Small intestine (tissue), 7 donors: Measurements from ENCODE around the gene DSE. TPM values are rescaled to one million over a fixed set of nuclear protein-coding genes. Genes with fewer than 3 reads are reported as not detected.

ENCODE experiments used
- DNase-seq, 2 donors: peaks; one replicate each; pipeline versions ENCODE4 v3.0.0 to v3.0.0-alpha.2; 2013
- FAIRE-seq: peaks from 2 replicates; lab custom pipeline; 2012; peaks lifted over from hg19 to GRCh38; lab: Jason Lieb, UNC
- H3K27ac ChIP-seq, 3 donors: one replicate each; pipeline ENCODE4 v1.5.1; 2013; ENCODE audit warnings: low read length in 2 of 3, mild to moderate bottlenecking in 2 of 3, control low read depth in 1 of 3, inconsistent platforms in 1 of 3, low read depth in 1 of 3, moderate library complexity in 1 of 3
- H3K27me3 ChIP-seq, 3 donors: one replicate each; pipeline ENCODE4 v1.6.1; 2013; ENCODE audit warnings: low read length in 3 of 3, inconsistent platforms in 1 of 3; ENCODE audit not compliant: control insufficient read depth in 3 of 3, insufficient read depth in 3 of 3
- H3K36me3 ChIP-seq, 3 donors: one replicate each; pipeline ENCODE4 v1.6.1; 2013; ENCODE audit warnings: low read length in 3 of 3, inconsistent platforms in 1 of 3, low read depth in 1 of 3, mild to moderate bottlenecking in 1 of 3, moderate library complexity in 1 of 3; ENCODE audit not compliant: control insufficient read depth in 3 of 3, insufficient read depth in 2 of 3
- H3K4me1 ChIP-seq, 3 donors: one replicate each; pipeline ENCODE4 v1.6.1; 2013; ENCODE audit warnings: low read length in 2 of 3, inconsistent platforms in 1 of 3, low read depth in 1 of 3, mild to moderate bottlenecking in 1 of 3, moderate library complexity in 1 of 3; ENCODE audit not compliant: control insufficient read depth in 3 of 3, insufficient read depth in 2 of 3
- H3K4me3 ChIP-seq, 3 donors: one replicate each; pipeline ENCODE4 v1.5.1; 2013; ENCODE audit warnings: low read length in 3 of 3, control low read depth in 1 of 3, inconsistent platforms in 1 of 3, low read depth in 1 of 3, mild to moderate bottlenecking in 1 of 3, moderate library complexity in 1 of 3
- H3K9me3 ChIP-seq, 2 donors: one replicate each; pipeline ENCODE4 v1.6.1; 2013; ENCODE audit warnings: low read depth in 1 of 2, low read length in 1 of 2; ENCODE audit not compliant: control insufficient read depth in 2 of 2, insufficient read depth in 1 of 2
- WGBS, 3 donors: extraction: QIAGEN DNeasy Blood & Tissue Kit; methylation state at CpG; one replicate each; pipeline ENCODE4 v1.1.7; 2013; 5-methylcytosine and 5-hydroxymethylcytosine counted together
- polyA plus RNA-seq, 4 donors: library from polyadenylated mRNA; stranded (reverse) in 3 of 4; unstranded in 1 of 4; fragments of 200-250 nt in 3 of 4; fragments of 120-200 nt in 1 of 4; gene quantifications; one replicate each; pipeline versions ENCODE4 v1.2.1 to v1.2.3, GENCODE V29; 2013
- donor health status: healthy with polysubstance abuse.
- donor health status: control.
- donor health status: control.
- donor health status: Bipolar disorder and iron deficiency.
- donor health status: healthy.

The DSE gene
- polyA plus RNA-seq, 4 donors = 0.45 to 10.4 (median 4.8) TPM

- no peak for FAIRE-seq
- H3K9me3 ChIP-seq = no peaks in the 10 kb centered on the region
Measured at GRCh38 chr6:116363759-116364158, 7.0 kb upstream of the DSE start.

GRCh38 chr6:116364321-116364720 lies 6.4 kb upstream of the DSE start:
- Histone ChIP-seq H3K4me3 (no peak overlapping the region), H3K36me3 (no peaks in the 10 kb centered on the region), H3K27ac (no peak overlapping the region), H3K9me3 (no peaks in the 10 kb centered on the region), H3K4me1 (no peaks in the 10 kb centered on the region), H3K27me3 (no peaks in the 10 kb centered on the region)
- no peak for FAIRE-seq
- 76 to 88% (median 76%) methylated on average over 2 of the region's 2 CpGs for WGBS, 3 donors
- no peak for DNase-seq

More at GRCh38 chr6:116363759-116364158, 7.0 kb upstream of the DSE start:
- no peak overlapping the region for H3K4me3 ChIP-seq
- no peaks in the 10 kb centered on the region for H3K36me3 ChIP-seq
- H3K27ac ChIP-seq = no peak overlapping the region
- H3K27me3 ChIP-seq = no peaks in the 10 kb centered on the region
- no peaks in the 10 kb centered on the region for H3K4me1 ChIP-seq
- DNase-seq = no peak

GRCh38 chr6:116365743-116366142 lies 5.0 kb upstream of the DSE start:
- Histone ChIP-seq H3K4me3 (no peak overlapping the region), H3K4me1 (no peaks in the 10 kb centered on the region), H3K27ac (no peak overlapping the region), H3K9me3 (no peaks in the 10 kb centered on the region), H3K27me3 (peaks cover 0 to 8% (median 0%) of the 10 kb centered on the region in 3 donors), H3K36me3 (no peaks in the 10 kb centered on the region)
- FAIRE-seq (no peak), DNase-seq (no peak)
- WGBS, 3 donors = 82 to 88% (median 83%) methylated on average over 2 of the region's 2 CpGs

- no peak overlapping the region for H3K27ac ChIP-seq
- H3K9me3 ChIP-seq = no peaks in the 10 kb centered on the region
- H3K27me3 ChIP-seq = peaks cover 0 to 15% (median 0%) of the 10 kb centered on the region in 3 donors
- 89 to 91% (median 90%) methylated on average over 6 of the region's 6 CpGs for WGBS, 3 donors
- FAIRE-seq (no peak), DNase-seq (no peak)
- H3K4me3 ChIP-seq = no peak overlapping the region
- H3K36me3 ChIP-seq = no peaks in the 10 kb centered on the region
- no peaks in the 10 kb centered on the region for H3K4me1 ChIP-seq
Measured at GRCh38 chr6:116366740-116367275, 3.9 kb upstream of the DSE start.

- WGBS, 3 donors = 45 to 59% (median 48%) methylated on average over 1 of the region's 1 CpG
- no peaks in the 10 kb centered on the region for H3K9me3 ChIP-seq
- H3K36me3 ChIP-seq = no peaks in the 10 kb centered on the region
- no peaks in the 10 kb centered on the region for H3K4me1 ChIP-seq
- FAIRE-seq (no peak), DNase-seq (no peak)
- H3K27ac ChIP-seq = peak overlapping the region in 1 of 3 donors; percentile 89
- peaks cover 0 to 22% (median 0%) of the 10 kb centered on the region in 3 donors for H3K27me3 ChIP-seq
- no peak overlapping the region for H3K4me3 ChIP-seq
Measured at GRCh38 chr6:116369540-116369939, 1.2 kb upstream of the DSE start.

- no peaks in the 10 kb centered on the region for H3K9me3 ChIP-seq
- 8 to 11% (median 8%) methylated on average over 28 to 29 of the region's 29 CpGs for WGBS, 3 donors
- FAIRE-seq (no peak), DNase-seq (peak in 1 of 2 donors; percentile 37)
- no peaks in the 10 kb centered on the region for H3K4me1 ChIP-seq
- H3K36me3 ChIP-seq = no peaks in the 10 kb centered on the region
- peak overlapping the region in 2 of 3 donors; percentile 87 to 89 for H3K27ac ChIP-seq
- peak overlapping the region; percentile 55 to 73 (median 72) for H3K4me3 ChIP-seq
- peaks cover 0 to 22% (median 0%) of the 10 kb centered on the region in 3 donors for H3K27me3 ChIP-seq
Measured at GRCh38 chr6:116369964-116370759, 585 bp upstream of the DSE start.

- no peaks in the 10 kb centered on the region for H3K9me3 ChIP-seq
- H3K36me3 ChIP-seq = no peaks in the 10 kb centered on the region
- peaks cover 0 to 22% (median 0%) of the 10 kb centered on the region in 3 donors for H3K27me3 ChIP-seq
- DNase-seq = peak; percentile 26 to 68
- FAIRE-seq = no peak
- H3K4me3 ChIP-seq = peak overlapping the region; percentile 55 to 73 (median 72)
- no peaks in the 10 kb centered on the region for H3K4me1 ChIP-seq
- 0 to 1% (median 0%) methylated on average over 55 to 75 of the region's 75 CpGs for WGBS, 3 donors
- peak overlapping the region; percentile 44 to 89 (median 87) for H3K27ac ChIP-seq
Measured at GRCh38 chr6:116371120-116371917, 572 bp downstream of the DSE start.

GRCh38 chr6:116371918-116372209 lies 1.1 kb downstream of the DSE start:
- no peak for FAIRE-seq
- no peaks in the 10 kb centered on the region for H3K4me1 ChIP-seq

More at GRCh38 chr6:116371918-116372209, 1.1 kb downstream of the DSE start:
- H3K9me3 ChIP-seq = no peaks in the 10 kb centered on the region
- H3K4me3 ChIP-seq = peak overlapping the region; percentile 55 to 73 (median 72)
- H3K36me3 ChIP-seq = no peaks in the 10 kb centered on the region
- peak overlapping the region in 2 of 3 donors; percentile 87 to 89 for H3K27ac ChIP-seq
- DNase-seq = no peak
- peaks cover 0 to 22% (median 0%) of the 10 kb centered on the region in 3 donors for H3K27me3 ChIP-seq
- 46 to 48% (median 47%) methylated on average over 8 of the region's 8 CpGs for WGBS, 3 donors
